Heart left ventricle (tissue), 16 donors: Measurements from ENCODE around the gene ALOXE3. TPM values are rescaled to one million over a fixed set of nuclear protein-coding genes. Genes with fewer than 3 reads are reported as not detected.

Experiments
- ATAC-seq, 4 donors: fragments of 200-7000 bp; cut with Tn5 transposase; one replicate each; pipeline ENCODE4 v1.9.1; 2020 to 2022; ENCODE audit warnings: moderate library complexity in 4 of 4, mild to moderate bottlenecking in 3 of 4, moderate number of reproducible peaks in 1 of 4
- DNase-seq, 5 donors: peaks; one replicate each; pipeline ENCODE4 v3.0.0-alpha.2; 2020
- H3K27ac ChIP-seq, 12 donors: fragments of 200-600 bp; sonication (generic) in 4 of 12; one replicate each; pipeline versions ENCODE4 v1.5.0 to v1.8.0; 2016 to 2022; ENCODE audit warnings: mild to moderate bottlenecking in 2 of 12
- H3K27me3 ChIP-seq, 9 donors: fragments of 200-600 bp; sonication (generic) in 2 of 9; one replicate each; pipeline versions ENCODE4 v1.5.1 to v1.8.0; 2016 to 2022; ENCODE audit warnings: mild to moderate bottlenecking in 3 of 9
- H3K36me3 ChIP-seq, 9 donors: fragments of 200-600 bp; sonication (generic) in 2 of 9; one replicate each; pipeline versions ENCODE4 v1.5.0 to v1.8.0; 2018 to 2022; ENCODE audit warnings: mild to moderate bottlenecking in 2 of 9
- H3K4me1 ChIP-seq, 12 donors: fragments of 200-600 bp; sonication (generic) in 4 of 12; one replicate each; pipeline versions ENCODE4 v1.5.0 to v1.8.0; 2016 to 2022; ENCODE audit warnings: mild to moderate bottlenecking in 3 of 12
- H3K4me3 ChIP-seq, 12 donors: fragments of 200-600 bp; sonication (generic) in 4 of 12; one replicate each; pipeline versions ENCODE4 v1.5.0 to v1.8.0; 2017 to 2022; ENCODE audit warnings: mild to moderate bottlenecking in 9 of 12, moderate library complexity in 4 of 12
- H3K9me3 ChIP-seq, 12 donors: fragments of 200-600 bp; sonication (generic) in 4 of 12; one replicate each; pipeline versions ENCODE4 v1.5.0 to v1.8.0; 2016 to 2022; ENCODE audit warnings: mild to moderate bottlenecking in 1 of 12
- CTCF ChIP-seq, 12 donors: fragments of 200-600 bp; sonication (generic) in 4 of 12; IDR thresholded peaks; one replicate each; pipeline versions ENCODE4 v1.5.0 to v1.8.0; 2018 to 2022; ENCODE audit warnings: antibody characterized with exemption in 12 of 12, mild to moderate bottlenecking in 5 of 12
- POLR2A ChIP-seq, 2 donors: fragments of 450-650 bp; IDR thresholded peaks; one replicate each; pipeline ENCODE4 v1.6.1; 2017; ENCODE audit warnings: antibody characterized with exemption in 2 of 2, mild to moderate bottlenecking in 2 of 2, moderate library complexity in 2 of 2
- WGBS, 4 donors: extraction: QIAGEN DNeasy Blood & Tissue Kit in 2 of 4; methylation state at CpG; one replicate each; pipeline versions ENCODE4 v1.1.5 to v1.1.7; 2013 to 2018; 5-methylcytosine and 5-hydroxymethylcytosine counted together
- intact Hi-C, 10 donors: fragments of 100-400 bp; cut with DNase I; formaldehyde crosslinking; loops; one replicate each; pipeline versions ENCODE4 v1.11.1 to v1.14.2; 2022
- polyA plus RNA-seq, 2 donors: library from polyadenylated mRNA; stranded (reverse); fragments of 200-250 nt; gene quantifications; one replicate each; pipeline ENCODE4 v1.2.3, GENCODE V29; 2013
- total RNA-seq, 9 donors: library from RNA; depleted of rRNA in 2 of 9; stranded (reverse); fragments of >200 nt in 2 of 9; fragmentation: NEBNext Ultra II Directional in 3 of 9; extraction: Animal tissue kit (Norgen Biotek cat#: 25700) in 3 of 9; gene quantifications; one replicate each; pipeline versions ENCODE4 v1.1.0 to v1.2.4, GENCODE V29; 2016 to 2023
- donor health status: ischemic (EF 13 %, LVEDD 7.1; RV severe dilation, severe dysfunction).
- donor health status: healthy with polysubstance abuse.
- donor health status: DM: no; HTN: yes; CAD: no.
- donor health status: DM: no; HTN: no; CAD: no.
- donor health status: ischemic (EF 25% LVEDD 6.9; RV normal size, moderate dysfunction).
- donor health status: ischemic (EF 25% LVEDD 5.7; RV mildly dilated, moderate dysfunction).
- donor health status: healthy.
- donor health status: DM: yes; HTN: yes; CAD: no.
- donor health status: ischemic (EF 35%, LVEDD 5.7; RV mildly dilated, moderate dysfunction).
- donor health status: nonischemic (EF 11% LVEDD 7.7; RV severe dilation, severe dysfunction).
- donor health status: DM: yes; HTN: yes; CAD: no.
- donor health status: PGD.
- donor health status: ischemic (EF 29% LVEDD 5.4; RV normal size, mild dysfunction).
- donor health status: nonischemic (EF 23%, LVEDD 6.1; RV moderate dilation, normal function).

Gene ALOXE3
- total and polyA plus RNA-seq, 11 donors, result 0.12 TPM; not detected in 10

GRCh38 chr17:8068736-8069586 lies 49.4 kb downstream of the ALOXE3 start:
- H3K27me3 ChIP-seq, result peaks cover 19 to 46% (median 38%) of the 10 kb centered on the region in 9 donors
- H3K9me3 ChIP-seq, result no peaks in the 10 kb centered on the region
- H3K4me1 ChIP-seq, result peaks cover 0 to 31% (median 16%) of the 10 kb centered on the region in 12 donors
- no peaks in the 10 kb centered on the region for H3K36me3 ChIP-seq
- TF ChIP-seq POLR2A (IDR thresholded peaks at IDR 0.05) (no peak), CTCF (IDR thresholded peaks at IDR 0.05) (no peak)
- 72 to 80% (median 75%) methylated on average over 6 to 9 of the region's 9 CpGs for WGBS, 4 donors
- peak in 3 of 4 donors; percentile 40 to 63 (median 46) for ATAC-seq
- intact Hi-C loops, result loop anchor here in 1 of 10 donors (10.0 kb wide), 1 partner anchor 226 kb away; the partner anchor contains the start of gene SLC25A35
- DNase-seq, result peak in 4 of 5 donors; percentile 31 to 74 (median 54)
- H3K27ac ChIP-seq, result peak overlapping the region in 1 of 12 donors; percentile 19
- H3K4me3 ChIP-seq, result no peak overlapping the region

- intact Hi-C loops, result loop anchor here in 1 of 10 donors (10.0 kb wide), 1 partner anchor 227 kb away; the partner anchor contains the start of gene SLC25A35
Observed at GRCh38 chr17:8067806-8068205, 50.5 kb downstream of the ALOXE3 start.

GRCh38 chr17:8066841-8067775 lies 51.2 kb downstream of the ALOXE3 start:
- H3K36me3 ChIP-seq, result no peaks in the 10 kb centered on the region
- no peak for TF ChIP-seq CTCF (IDR thresholded peaks at IDR 0.05)
- no peak for TF ChIP-seq POLR2A (IDR thresholded peaks at IDR 0.05)
- no peak overlapping the region for H3K27ac ChIP-seq
- H3K4me3 ChIP-seq, result no peak overlapping the region
- intact Hi-C loops, result loop anchor here in 1 of 10 donors (10.0 kb wide), 1 partner anchor 228 kb away; the partner anchor contains the start of gene SLC25A35
- peaks cover 0 to 22% (median under 1%) of the 10 kb centered on the region in 12 donors for H3K4me1 ChIP-seq
- H3K27me3 ChIP-seq, result peaks cover 10 to 46% (median 37%) of the 10 kb centered on the region in 9 donors
- ATAC-seq, result no peak
- WGBS, 4 donors, result 71 to 77% (median 73%) methylated on average over 9 to 15 of the region's 15 CpGs
- no peaks in the 10 kb centered on the region for H3K9me3 ChIP-seq
- DNase-seq, result no peak

More at GRCh38 chr17:8067806-8068205, 50.5 kb downstream of the ALOXE3 start:
- DNase-seq (no peak), ATAC-seq (no peak)
- TF ChIP-seq CTCF (IDR thresholded peaks at IDR 0.05) (no peak), POLR2A (IDR thresholded peaks at IDR 0.05) (no peak)
- no peak overlapping the region for H3K4me3 ChIP-seq
- no peaks in the 10 kb centered on the region for H3K36me3 ChIP-seq
- H3K27ac ChIP-seq, result no peak overlapping the region
- H3K9me3 ChIP-seq, result no peaks in the 10 kb centered on the region
- 61 to 73% (median 63%) methylated on average over 4 of the region's 4 CpGs for WGBS, 4 donors
- H3K4me1 ChIP-seq, result peaks cover 0 to 22% (median 6%) of the 10 kb centered on the region in 12 donors
- peaks cover 17 to 46% (median 37%) of the 10 kb centered on the region in 9 donors for H3K27me3 ChIP-seq
